ENCODE results near the gene PHLDB3.

DNA sequence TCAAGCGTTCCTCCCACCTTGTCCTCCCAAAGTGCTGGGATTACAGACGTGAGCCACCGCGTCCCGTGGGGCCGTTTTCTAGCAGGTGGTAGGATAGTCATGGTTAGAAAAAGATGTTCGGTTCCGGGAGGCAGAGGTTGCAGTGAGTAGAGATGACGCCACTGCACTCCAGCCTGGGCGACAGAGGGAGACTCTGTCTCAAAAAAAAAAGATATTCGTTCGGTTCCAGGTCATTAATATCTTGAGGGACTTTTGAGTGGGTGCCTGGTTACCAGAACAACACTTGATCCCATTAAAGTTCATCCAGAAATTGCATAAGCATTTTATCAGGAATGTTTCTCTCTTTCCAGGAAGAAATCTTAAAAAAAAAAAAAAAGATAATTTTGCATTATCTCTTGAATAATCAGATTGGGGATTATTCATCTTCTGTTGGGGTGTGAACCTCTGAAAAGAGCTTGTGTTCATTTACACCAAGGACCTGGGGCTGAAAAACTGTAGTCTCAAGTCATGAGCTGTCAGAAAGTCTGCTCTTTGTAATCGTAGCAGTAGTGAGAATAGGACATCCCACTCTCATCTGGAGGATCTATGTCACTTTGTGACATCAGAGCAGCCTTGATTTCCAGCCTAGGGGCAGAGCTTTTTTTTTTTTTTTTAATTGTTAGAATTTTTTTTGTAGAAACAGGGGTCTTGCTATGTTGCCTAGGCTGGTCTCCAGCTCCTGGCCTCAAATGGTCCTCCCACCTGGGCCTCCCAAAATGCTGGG lies 23.5 kb upstream of the PHLDB3 start:
- TF ChIP-seq CTCF (IDR thresholded peaks at IDR 0.05; ENCODE audit: poor library complexity): no peak
- no peak for TF ChIP-seq EZH2 (IDR thresholded peaks at IDR 0.05; ENCODE audit: borderline replicate concordance)
- no peak for TF ChIP-seq EZH2phosphoT487 (IDR thresholded peaks at IDR 0.05; ENCODE audit: low read depth, severe bottlenecking, unreplicated experiment)

Data from hepatocyte (in vitro differentiated cells).